A549 (cell line): ENCODE measurements around the gene GDPD3. TPM values are rescaled to one million over a fixed set of nuclear protein-coding genes. Genes with fewer than 3 reads are reported as not detected.

ENCODE experiments used
- ATAC-seq, 2 experiments: fragments of 200-7000 bp in 1 of 2; fragments of >200 bp in 1 of 2; cut with Nextera tagmentation in 1 of 2; cut with Tn5 transposase in 1 of 2; 3 replicates each; pipeline versions ENCODE4 v1.8.0 to v1.9.1; 2018 to 2020; ENCODE audit warnings: mild to moderate bottlenecking in 1 of 2, moderate library complexity in 1 of 2
- CTCF ChIA-PET: fragments of 300-600 bp; sonication (Branson Sonifier 250); formaldehyde crosslinking; extraction: SDS; loops from one replicate; lab custom pipeline; 2021; ENCODE audit warnings: antibody characterized with exemption, inconsistent platforms; lab: Yijun Ruan, JAX
- POLR2A ChIA-PET: fragments of 350-600 bp; formaldehyde crosslinking; extraction: SDS; loops from one replicate; lab custom pipeline; 2021; ENCODE audit warnings: antibody characterized with exemption, inconsistent platforms; lab: Yijun Ruan, JAX
- DNase-seq, 2 experiments: peaks; one replicate each; pipeline versions ENCODE4 v3.0.0 to v3.0.0-alpha.2; 2011 to 2016; ENCODE audit warnings: low read depth in 1 of 2, low spot score in 1 of 2
- FAIRE-seq: peaks from 2 replicates; lab custom pipeline; 2011; peaks lifted over from hg19 to GRCh38; lab: Jason Lieb, UNC
- H3K27ac ChIP-seq, 2 experiments: fragments of >200 bp; sonication (Bioruptor Twin); formaldehyde crosslinking; 3 replicates each; pipeline ENCODE4 v1.5.1; 2016 to 2017
- H3K4me1 ChIP-seq: fragments of >200 bp; sonication (Bioruptor Twin); formaldehyde crosslinking; 3 replicates; pipeline ENCODE4 v1.6.1; 2016
- H3K4me2 ChIP-seq: fragments of >200 bp; sonication (Bioruptor Twin); formaldehyde crosslinking; 3 replicates; pipeline ENCODE4 v1.6.1; 2016
- H3K4me3 ChIP-seq: fragments of >200 bp; sonication (Bioruptor Twin); formaldehyde crosslinking; 3 replicates; pipeline ENCODE4 v1.5.1; 2016
- H3K9me3 ChIP-seq: fragments of >200 bp; sonication (Bioruptor Twin); formaldehyde crosslinking; 3 replicates; pipeline ENCODE4 v1.6.1; 2016
- CBX2 ChIP-seq: fragments of 200-600 bp; sonication (generic); IDR thresholded peaks from 2 replicates; pipeline ENCODE4 v1.6.1; 2016; ENCODE audit warnings: low read depth, mild to moderate bottlenecking, borderline replicate concordance
- CEBPB ChIP-seq, 2 experiments: fragments of >200 bp in 1 of 2; sonication (Bioruptor Twin) in 1 of 2; formaldehyde crosslinking in 1 of 2; IDR thresholded peaks; 2 replicates each; pipeline ENCODE4 v1.6.1; 2012 to 2016
- CHD4 ChIP-seq: fragments of 200-600 bp; sonication (generic); IDR thresholded peaks from 2 replicates; pipeline ENCODE4 v1.6.1; 2016; ENCODE audit warnings: antibody characterized with exemption, mild to moderate bottlenecking, borderline replicate concordance
- EHF ChIP-seq: fragments of 250-450 bp; sonication (Bioruptor Pico); IDR thresholded peaks from 2 replicates; pipeline ENCODE4 v1.5.0; 2020; ENCODE audit warnings: mild to moderate bottlenecking
- FOSB ChIP-seq: fragments of 250-450 bp; sonication (Bioruptor Pico); IDR thresholded peaks from 2 replicates; pipeline ENCODE4 v1.5.0; 2020; ENCODE audit warnings: mild to moderate bottlenecking, moderate library complexity
- FOSL2 ChIP-seq, 2 experiments: fragments of 450-650 bp in 1 of 2; fragments of >200 bp in 1 of 2; sonication (Bioruptor Twin) in 1 of 2; formaldehyde crosslinking; IDR thresholded peaks; 2 replicates each; pipeline versions ENCODE4 v1.5.0 to v1.6.1; 2016 to 2020; ENCODE audit warnings: mild to moderate bottlenecking in 1 of 2, moderate library complexity in 1 of 2
- FOXS1 ChIP-seq: fragments of 250-450 bp; sonication (Bioruptor Pico); IDR thresholded peaks from 2 replicates; pipeline ENCODE4 v1.5.0; 2020; ENCODE audit warnings: mild to moderate bottlenecking, moderate library complexity
- HEYL ChIP-seq: fragments of 250-450 bp; sonication (Bioruptor Pico); IDR thresholded peaks from 2 replicates; pipeline ENCODE4 v1.8.0; 2021; ENCODE audit warnings: mild to moderate bottlenecking, moderate library complexity
- HOXB5 ChIP-seq: fragments of 250-450 bp; sonication (Bioruptor Pico); IDR thresholded peaks from 2 replicates; pipeline ENCODE4 v1.5.0; 2020; ENCODE audit warnings: mild to moderate bottlenecking, moderate library complexity
- JUNB ChIP-seq: fragments of >200 bp; sonication (Bioruptor Twin); formaldehyde crosslinking; IDR thresholded peaks from 2 replicates; pipeline ENCODE4 v1.6.1; 2016
- KDM5A ChIP-seq: fragments of 200-600 bp; sonication (generic); IDR thresholded peaks from 2 replicates; pipeline ENCODE4 v1.6.1; 2016; ENCODE audit warnings: antibody characterized with exemption, mild to moderate bottlenecking
- MAZ ChIP-seq: fragments of 150-350 bp; IDR thresholded peaks from 2 replicates; pipeline ENCODE4 v1.6.1; 2014; ENCODE audit warnings: antibody characterized with exemption, low read depth, low read length, borderline replicate concordance
- RARB ChIP-seq: fragments of 250-450 bp; sonication (Bioruptor Pico); IDR thresholded peaks from 2 replicates; pipeline ENCODE4 v1.8.0; 2021; ENCODE audit warnings: mild to moderate bottlenecking, moderate library complexity
- RFX5 ChIP-seq: fragments of 450-650 bp; IDR thresholded peaks from 2 replicates; pipeline ENCODE4 v1.7.1; 2014; ENCODE audit warnings: antibody characterized with exemption, mild to moderate bottlenecking, moderate library complexity
- RNF2 ChIP-seq: fragments of 200-600 bp; sonication (generic); IDR thresholded peaks from 2 replicates; pipeline ENCODE4 v1.6.1; 2016; ENCODE audit warnings: low read depth, mild to moderate bottlenecking, antibody characterized with exemption, moderate library complexity, borderline replicate concordance
- SMC3 ChIP-seq: fragments of >200 bp; sonication (Bioruptor Twin); formaldehyde crosslinking; IDR thresholded peaks from 3 replicates; pipeline ENCODE4 v1.6.1; 2018; ENCODE audit warnings: inconsistent platforms
- TFCP2L1 ChIP-seq: fragments of 250-450 bp; sonication (Bioruptor Pico); IDR thresholded peaks from 2 replicates; pipeline ENCODE4 v1.5.0; 2021; ENCODE audit warnings: mild to moderate bottlenecking
- TP53 ChIP-seq: fragments of 250-450 bp; sonication (Bioruptor Pico); IDR thresholded peaks from 2 replicates; pipeline ENCODE4 v1.5.0; 2021; ENCODE audit warnings: mild to moderate bottlenecking, moderate library complexity
- ZC3H11A ChIP-seq: fragments of 450-650 bp; IDR thresholded peaks from 2 replicates; pipeline ENCODE4 v1.6.1; 2014; ENCODE audit warnings: antibody characterized with exemption, mild to moderate bottlenecking
- ZNF302 ChIP-seq: fragments of 250-450 bp; sonication (Bioruptor Pico); IDR thresholded peaks from 2 replicates; pipeline ENCODE4 v1.9.0; 2021; ENCODE audit warnings: inconsistent platforms, mild to moderate bottlenecking, moderate library complexity
- WGBS: methylation state at CpG from one replicate; pipeline ENCODE4 v1.1.6; 2017; ENCODE audit errors: missing lambda C conversion rate; 5-methylcytosine and 5-hydroxymethylcytosine counted together
- polyA plus RNA-seq, 4 experiments: library from polyadenylated mRNA; depleted of rRNA in 3 of 4; stranded (reverse); fragments of >200 nt; fragmentation: RNase III in 1 of 4; extraction: RNeasy Plus Mini Kit Qiagen cat#74134 plus additional on column Dnase treatment in 1 of 4; gene quantifications; 2 replicates in 3 of 4; 3 replicates in 1 of 4; pipeline ENCODE4 v1.2.3, GENCODE V29; 2011 to 2017
- TF ChIP-seq, protein P1 (sequence below): fragments of 200-600 bp; sonication (generic); IDR thresholded peaks from 2 replicates; pipeline ENCODE4 v1.6.1; 2016; ENCODE audit warnings: antibody characterized with exemption, mild to moderate bottlenecking, moderate library complexity
- TF ChIP-seq, protein P2 (sequence below): fragments of 150-350 bp; IDR thresholded peaks from 2 replicates; pipeline ENCODE4 v1.6.1; 2014; ENCODE audit warnings: low read depth, mild to moderate bottlenecking, low read length
- TF ChIP-seq, protein P3 (sequence below): fragments of >200 bp; sonication (Bioruptor Twin); formaldehyde crosslinking; IDR thresholded peaks from 2 replicates; pipeline ENCODE4 v1.6.1; 2016
- TF ChIP-seq, protein P4 (sequence below): fragments of >200 bp; sonication (Bioruptor Twin); formaldehyde crosslinking; IDR thresholded peaks from 3 replicates; pipeline ENCODE4 v1.6.1; 2016

The GDPD3 gene
- polyA plus RNA-seq, 2 of the 4 experiments (the other 2 are of a cell fraction) = 0.58 to 1.8 TPM

DNA sequence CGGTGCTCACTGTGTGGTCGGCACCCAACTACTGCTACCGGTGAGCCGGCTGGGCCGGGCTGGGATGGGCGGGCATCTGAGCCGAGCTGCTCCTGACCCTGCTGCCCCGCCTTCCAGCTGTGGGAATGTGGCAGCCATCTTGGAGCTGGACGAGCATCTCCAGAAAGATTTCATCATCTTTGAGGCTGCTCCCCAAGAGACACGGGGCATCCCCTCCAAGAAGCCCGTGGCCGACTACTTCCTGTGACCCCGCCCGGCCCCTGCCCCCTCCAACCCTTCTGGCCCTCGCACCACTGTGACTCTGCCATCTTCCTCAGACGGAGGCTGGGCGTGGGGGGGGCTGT is 28.5 kb downstream of the GDPD3 start:
- H3K4me1 ChIP-seq = peaks cover 11% of the 10 kb centered on the region
- no peak overlapping the region for H3K27ac ChIP-seq
- DNase-seq (no peak), FAIRE-seq (no peak), ATAC-seq (peak in 1 of 2 experiments; percentile 7; a peak in 1 of 6 replicates)
- no peak overlapping the region for H3K4me2 ChIP-seq
- H3K9me3 ChIP-seq = no peaks in the 10 kb centered on the region
- TF ChIP-seq TFCP2L1 (CRISPR knock-in tag) (no peak), RNF2 (no peak), RFX5 (no peak)
- TF ChIP-seq, protein P1, sequence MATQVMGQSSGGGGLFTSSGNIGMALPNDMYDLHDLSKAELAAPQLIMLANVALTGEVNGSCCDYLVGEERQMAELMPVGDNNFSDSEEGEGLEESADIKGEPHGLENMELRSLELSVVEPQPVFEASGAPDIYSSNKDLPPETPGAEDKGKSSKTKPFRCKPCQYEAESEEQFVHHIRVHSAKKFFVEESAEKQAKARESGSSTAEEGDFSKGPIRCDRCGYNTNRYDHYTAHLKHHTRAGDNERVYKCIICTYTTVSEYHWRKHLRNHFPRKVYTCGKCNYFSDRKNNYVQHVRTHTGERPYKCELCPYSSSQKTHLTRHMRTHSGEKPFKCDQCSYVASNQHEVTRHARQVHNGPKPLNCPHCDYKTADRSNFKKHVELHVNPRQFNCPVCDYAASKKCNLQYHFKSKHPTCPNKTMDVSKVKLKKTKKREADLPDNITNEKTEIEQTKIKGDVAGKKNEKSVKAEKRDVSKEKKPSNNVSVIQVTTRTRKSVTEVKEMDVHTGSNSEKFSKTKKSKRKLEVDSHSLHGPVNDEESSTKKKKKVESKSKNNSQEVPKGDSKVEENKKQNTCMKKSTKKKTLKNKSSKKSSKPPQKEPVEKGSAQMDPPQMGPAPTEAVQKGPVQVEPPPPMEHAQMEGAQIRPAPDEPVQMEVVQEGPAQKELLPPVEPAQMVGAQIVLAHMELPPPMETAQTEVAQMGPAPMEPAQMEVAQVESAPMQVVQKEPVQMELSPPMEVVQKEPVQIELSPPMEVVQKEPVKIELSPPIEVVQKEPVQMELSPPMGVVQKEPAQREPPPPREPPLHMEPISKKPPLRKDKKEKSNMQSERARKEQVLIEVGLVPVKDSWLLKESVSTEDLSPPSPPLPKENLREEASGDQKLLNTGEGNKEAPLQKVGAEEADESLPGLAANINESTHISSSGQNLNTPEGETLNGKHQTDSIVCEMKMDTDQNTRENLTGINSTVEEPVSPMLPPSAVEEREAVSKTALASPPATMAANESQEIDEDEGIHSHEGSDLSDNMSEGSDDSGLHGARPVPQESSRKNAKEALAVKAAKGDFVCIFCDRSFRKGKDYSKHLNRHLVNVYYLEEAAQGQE = no peak
- ChIA-PET POLR2A (interaction anchor here (1.0 kb wide), 1 partner anchor 19 kb away, joined by 6 read pairs; the partner anchor contains the start of gene ALDOA), CTCF (interaction anchor here (1.3 kb wide), 1 partner anchor 9 kb away, joined by 3 read pairs; no protein-coding TSS in a partner anchor)
- no peak overlapping the region for H3K4me3 ChIP-seq
- 81% methylated on average over 10 of the region's 17 CpGs for WGBS

DNA sequence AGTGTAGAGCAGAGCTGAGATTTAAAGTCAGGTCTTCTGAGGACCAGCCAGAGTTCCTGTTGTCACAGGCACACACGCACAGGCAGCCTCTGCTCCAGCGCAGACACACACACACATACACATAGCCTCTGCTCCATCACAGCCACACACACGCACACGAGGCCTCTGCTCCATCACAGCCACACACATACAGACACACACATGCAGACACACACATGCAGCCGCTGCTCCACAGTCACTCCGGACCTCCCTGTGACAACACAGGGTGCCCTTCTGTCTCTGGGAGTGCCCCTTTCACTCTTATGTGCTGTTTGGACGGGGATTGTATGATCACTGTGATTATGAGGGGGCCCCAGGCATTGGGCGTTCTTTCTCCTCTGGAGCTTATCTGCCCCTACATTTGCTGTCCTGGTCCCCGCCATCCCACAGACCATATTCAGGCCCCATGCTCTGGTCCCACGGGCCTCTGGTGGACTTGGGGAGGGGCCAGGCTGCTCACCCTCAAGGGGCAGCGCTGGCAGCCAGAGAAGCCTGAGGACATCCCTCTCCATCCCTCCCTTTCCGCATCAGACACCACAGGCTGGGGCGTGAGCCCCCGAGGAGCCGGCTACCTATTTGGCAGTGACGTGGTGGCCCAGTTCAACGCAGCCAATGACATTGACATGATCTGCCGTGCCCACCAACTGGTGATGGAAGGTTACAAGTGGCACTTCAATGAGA is 29.1 kb downstream of the GDPD3 start:
- H3K27ac ChIP-seq = no peak overlapping the region
- H3K9me3 ChIP-seq = no peaks in the 10 kb centered on the region
- no peak for DNase-seq
- peaks cover 6% of the 10 kb centered on the region; the same call in 2 of the 3 replicates for H3K4me1 ChIP-seq
- no peak overlapping the region for H3K4me3 ChIP-seq
- TF ChIP-seq KDM5A = no peak
- TF ChIP-seq CEBPB (IDR thresholded peaks at IDR 0.05) = no peak
- TF ChIP-seq, protein P2, sequence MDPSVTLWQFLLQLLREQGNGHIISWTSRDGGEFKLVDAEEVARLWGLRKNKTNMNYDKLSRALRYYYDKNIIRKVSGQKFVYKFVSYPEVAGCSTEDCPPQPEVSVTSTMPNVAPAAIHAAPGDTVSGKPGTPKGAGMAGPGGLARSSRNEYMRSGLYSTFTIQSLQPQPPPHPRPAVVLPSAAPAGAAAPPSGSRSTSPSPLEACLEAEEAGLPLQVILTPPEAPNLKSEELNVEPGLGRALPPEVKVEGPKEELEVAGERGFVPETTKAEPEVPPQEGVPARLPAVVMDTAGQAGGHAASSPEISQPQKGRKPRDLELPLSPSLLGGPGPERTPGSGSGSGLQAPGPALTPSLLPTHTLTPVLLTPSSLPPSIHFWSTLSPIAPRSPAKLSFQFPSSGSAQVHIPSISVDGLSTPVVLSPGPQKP = no peak
- no peak for TF ChIP-seq EHF
- TF ChIP-seq ZNF302 = no peak
- no peak for TF ChIP-seq FOSL2 (IDR thresholded peaks at IDR 0.05)
- TF ChIP-seq FOSL2 (CRISPR knock-in tag; IDR thresholded peaks at IDR 0.05) = no peak
- TF ChIP-seq HOXB5 = no peak
- no peak for TF ChIP-seq CHD4
- TF ChIP-seq TP53 (CRISPR knock-in tag) = no peak
- no peak for TF ChIP-seq CBX2
- TF ChIP-seq, all 56 proteins: peak for 0
- CTCF ChIA-PET = interaction anchor here (1.0 to 1.3 kb wide), 2 partner anchors 8 to 9 kb away, joined by 3 to 10 read pairs; partner anchors contain the start of gene TBX6
- no peak overlapping the region for H3K4me2 ChIP-seq
- ATAC-seq (peak in 1 of 2 experiments; percentile 4; a peak in 1 of 6 replicates), FAIRE-seq (no peak)
- 92% methylated on average over 18 of the region's 18 CpGs for WGBS
- POLR2A ChIA-PET = interaction anchor here (1.0 kb wide), 1 partner anchor 19 kb away, joined by 6 read pairs; the partner anchor contains the start of gene ALDOA

DNA sequence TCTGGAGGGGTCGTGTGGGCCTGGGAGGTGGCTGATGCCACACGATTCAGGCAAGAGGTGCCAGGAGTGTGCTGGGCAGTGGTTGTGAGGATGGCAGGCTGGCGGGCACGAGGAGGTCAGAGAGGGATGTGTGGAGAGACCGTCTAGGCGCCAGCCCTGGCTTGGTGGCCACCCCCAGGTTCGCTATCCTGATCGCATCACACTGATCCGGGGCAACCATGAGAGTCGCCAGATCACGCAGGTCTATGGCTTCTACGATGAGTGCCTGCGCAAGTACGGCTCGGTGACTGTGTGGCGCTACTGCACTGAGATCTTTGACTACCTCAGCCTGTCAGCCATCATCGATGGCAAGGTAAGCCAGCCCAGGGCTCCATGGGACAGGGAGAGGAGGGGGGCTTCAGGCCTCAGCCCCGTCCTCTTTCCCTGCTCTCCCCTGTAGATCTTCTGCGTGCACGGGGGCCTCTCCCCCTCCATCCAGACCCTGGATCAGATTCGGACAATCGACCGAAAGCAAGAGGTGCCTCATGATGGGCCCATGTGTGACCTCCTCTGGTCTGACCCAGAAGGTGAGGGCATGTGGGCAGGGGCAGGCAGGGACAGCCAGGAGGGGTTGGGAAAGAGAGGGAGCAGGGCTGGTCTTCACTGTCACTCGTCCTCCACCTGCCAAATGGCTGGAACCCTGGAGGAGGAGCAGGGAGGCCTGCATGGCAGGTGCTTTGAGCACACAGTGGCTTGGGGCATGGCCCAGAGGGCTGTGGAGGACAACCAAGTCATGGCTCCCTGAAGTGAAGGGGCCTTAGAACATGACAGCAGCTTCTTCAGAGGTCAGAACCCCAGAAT is 29.9 kb downstream of the GDPD3 start:
- Histone ChIP-seq H3K4me2 (no peak overlapping the region), H3K27ac (no peak overlapping the region), H3K9me3 (no peaks in the 10 kb centered on the region), H3K4me1 (peaks cover 6% of the 10 kb centered on the region; the same call in 2 of the 3 replicates), H3K4me3 (no peak overlapping the region)
- TF ChIP-seq FOXS1 (CRISPR knock-in tag) (no peak), HEYL (CRISPR knock-in tag) (no peak), JUNB (no peak), RARB (no peak), MAZ (no peak), ZC3H11A (no peak), SMC3 (no peak), FOSB (no peak)
- TF ChIP-seq, protein P3, sequence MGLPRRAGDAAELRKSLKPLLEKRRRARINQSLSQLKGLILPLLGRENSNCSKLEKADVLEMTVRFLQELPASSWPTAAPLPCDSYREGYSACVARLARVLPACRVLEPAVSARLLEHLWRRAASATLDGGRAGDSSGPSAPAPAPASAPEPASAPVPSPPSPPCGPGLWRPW = no peak
- TF ChIP-seq, protein P4, sequence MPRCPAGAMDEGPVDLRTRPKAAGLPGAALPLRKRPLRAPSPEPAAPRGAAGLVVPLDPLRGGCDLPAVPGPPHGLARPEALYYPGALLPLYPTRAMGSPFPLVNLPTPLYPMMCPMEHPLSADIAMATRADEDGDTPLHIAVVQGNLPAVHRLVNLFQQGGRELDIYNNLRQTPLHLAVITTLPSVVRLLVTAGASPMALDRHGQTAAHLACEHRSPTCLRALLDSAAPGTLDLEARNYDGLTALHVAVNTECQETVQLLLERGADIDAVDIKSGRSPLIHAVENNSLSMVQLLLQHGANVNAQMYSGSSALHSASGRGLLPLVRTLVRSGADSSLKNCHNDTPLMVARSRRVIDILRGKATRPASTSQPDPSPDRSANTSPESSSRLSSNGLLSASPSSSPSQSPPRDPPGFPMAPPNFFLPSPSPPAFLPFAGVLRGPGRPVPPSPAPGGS = no peak
- ATAC-seq (peak in 1 of 2 experiments; percentile 9; a peak in 3 of 6 replicates), FAIRE-seq (no peak), DNase-seq (no peak)
- POLR2A ChIA-PET = no interaction called here
- CTCF ChIA-PET = interaction anchor here (1.0 to 10.3 kb wide), 3 partner anchors 8 to 19 kb away, joined by 10 to 143 read pairs (median 16); partner anchors contain the start of genes ALDOA and TBX6
- WGBS = 89% methylated on average over 24 of the region's 24 CpGs
